ENCODE data around the gene PKD1.

- TF ChIP-seq CTCF (IDR thresholded peaks at IDR 0.05 in 4 of 5, conservative IDR thresholded peaks at IDR 0.05 in 1 of 5) (no peak), POLR2A (IDR thresholded peaks at IDR 0.05) (no peak)
These were observed 51.6 kb downstream of the PKD1 start for GRCh38 chr16:2083876-2084780.
